Common myeloid progenitor, CD34-positive (primary cell): ENCODE results near the gene SENP7.
A peak's percentile ranks its signal among the peaks of the same experiment; 100 is the strongest.

Experiments used
- CTCF ChIA-PET: fragments of 350-600 bp; sonication (Branson Sonifier 250); formaldehyde crosslinking; loops from one replicate; lab custom pipeline; 2021; ENCODE audit warnings: antibody characterized with exemption; lab: Charles Lee
- POLR2A ChIA-PET: fragments of 350-600 bp; sonication (Branson Sonifier 250); formaldehyde crosslinking; loops from one replicate; lab custom pipeline; 2021; ENCODE audit warnings: antibody characterized with exemption; lab: Charles Lee
- DNase-seq, 3 donors: peaks; one replicate each; pipeline versions ENCODE4 v3.0.0 to v3.0.0-alpha.2; 2013
- H3K27ac ChIP-seq, 2 experiments: 1 replicate in 1 of 2; 2 replicates in 1 of 2; pipeline ENCODE4 v1.7.0; 2013; ENCODE audit warnings: inconsistent platforms in 2 of 2, low read length in 2 of 2, mild to moderate bottlenecking in 2 of 2, low read depth in 1 of 2, moderate library complexity in 1 of 2; ENCODE audit not compliant: severe bottlenecking in 2 of 2, insufficient read depth in 1 of 2, poor library complexity in 1 of 2
- H3K27me3 ChIP-seq, 5 experiments: replicated peaks in 2 of 5; 1 replicate in 3 of 5; 2 replicates in 2 of 5; pipeline versions ENCODE4 v1.6.1 to v1.7.0; 2013; ENCODE audit warnings: low read length in 4 of 5, mild to moderate bottlenecking in 2 of 5, moderate library complexity in 2 of 5, inconsistent platforms in 1 of 5; ENCODE audit not compliant: insufficient read depth in 5 of 5, control insufficient read depth in 4 of 5
- H3K36me3 ChIP-seq, 4 experiments: 1 replicate in 2 of 4; 2 replicates in 2 of 4; pipeline versions ENCODE4 v1.6.1 to v1.7.0; 2013; ENCODE audit warnings: low read length in 3 of 4, control low read depth in 1 of 4, mild to moderate bottlenecking in 1 of 4; ENCODE audit not compliant: control insufficient read depth in 4 of 4, insufficient read depth in 4 of 4
- H3K4me1 ChIP-seq, 4 experiments: 1 replicate in 3 of 4; 2 replicates in 1 of 4; pipeline versions ENCODE4 v1.6.1 to v1.7.1; 2013; ENCODE audit warnings: low read length in 3 of 4, mild to moderate bottlenecking in 3 of 4, control low read depth in 1 of 4, inconsistent platforms in 1 of 4, moderate library complexity in 1 of 4; ENCODE audit not compliant: control insufficient read depth in 4 of 4, insufficient read depth in 4 of 4; ENCODE audit errors: control extremely low read depth in 1 of 4
- H3K4me3 ChIP-seq, 7 experiments: 1 replicate in 4 of 7; 2 replicates in 3 of 7; pipeline versions ENCODE4 v1.5.1 to v1.7.0; 2013; ENCODE audit warnings: mild to moderate bottlenecking in 7 of 7, low read length in 6 of 7, moderate library complexity in 6 of 7, inconsistent platforms in 2 of 7, low read depth in 2 of 7, control low read depth in 1 of 7; ENCODE audit not compliant: insufficient read depth in 4 of 7, control insufficient read depth in 1 of 7; ENCODE audit errors: extremely low read depth in 1 of 7
- H3K9me3 ChIP-seq, 5 experiments: 1 replicate in 4 of 5; 2 replicates in 1 of 5; pipeline versions ENCODE4 v1.6.1 to v1.7.1; 2013; ENCODE audit warnings: low read length in 4 of 5, mild to moderate bottlenecking in 2 of 5, inconsistent platforms in 1 of 5, low read depth in 1 of 5, moderate library complexity in 1 of 5; ENCODE audit not compliant: control insufficient read depth in 4 of 5, insufficient read depth in 2 of 5; ENCODE audit errors: control extremely low read depth in 1 of 5
- WGBS: methylation state at CpG from one replicate; pipeline ENCODE4 v1.1.5; 2013; ENCODE audit not compliant: insufficient coverage; 5-methylcytosine and 5-hydroxymethylcytosine counted together

Gene SENP7

GRCh38 chr3:101527441-101527840, 14.4 kb upstream of the SENP7 start:
- Histone ChIP-seq H3K4me3 (no peak overlapping the region), H3K4me1 (peaks cover 0 to 16% (median 8%) of the 10 kb centered on the region in 4 experiments), H3K27me3 (no peaks in the 10 kb centered on the region), H3K9me3 (peaks cover 0 to 7% (median 2%) of the 10 kb centered on the region in 5 experiments), H3K36me3 (no peaks in the 10 kb centered on the region), H3K27ac (no peak overlapping the region)
- CTCF ChIA-PET = interaction anchor here (1.0 kb wide), 1 partner anchor 14 kb away, joined by 3 read pairs; the partner anchor contains the start of gene SENP7
- DNase-seq = no peak
- 92% methylated on average over 3 of the region's 4 CpGs for WGBS
- POLR2A ChIA-PET = no interaction called here

- DNase-seq = peak in 2 of 3 donors; percentile 39 to 59
- ChIA-PET CTCF (interaction anchor here (0.7 to 3.3 kb wide), 7 partner anchors 9 to 725 kb away, joined by 3 to 13 read pairs (median 5); no protein-coding TSS in a partner anchor), POLR2A (interaction anchor here (0.6 to 2.1 kb wide), 3 partner anchors 9 to 1159 kb away, joined by 4 to 8 read pairs (median 8); partner anchors contain the start of genes SENP7 and TRMT10C)
- 7% methylated on average over 3 of the region's 4 CpGs for WGBS
- Histone ChIP-seq H3K4me3 (peak overlapping the region in 2 of 7 experiments; percentile 1 to 43), H3K4me1 (peaks cover 8 to 27% (median 17%) of the 10 kb centered on the region in 4 experiments), H3K36me3 (no peaks in the 10 kb centered on the region), H3K27me3 (no peaks in the 10 kb centered on the region), H3K27ac (no peak overlapping the region), H3K9me3 (peaks cover 0 to 7% (median 2%) of the 10 kb centered on the region in 5 experiments)
These were observed 8.2 kb upstream of the SENP7 start for GRCh38 chr3:101521211-101521701.

GRCh38 chr3:101519685-101520365, 6.8 kb upstream of the SENP7 start:
- CTCF ChIA-PET = interaction anchor here (1.0 to 3.3 kb wide), 5 partner anchors 8 to 54 kb away, joined by 3 to 13 read pairs (median 4); partner anchors contain the start of gene PCNP
- POLR2A ChIA-PET = interaction anchor here (2.1 kb wide), 1 partner anchor 7 kb away, joined by 8 read pairs; the partner anchor contains the start of gene SENP7
- WGBS = 100% methylated on average over 1 of the region's 6 CpGs
- DNase-seq = no peak
- no peak overlapping the region for H3K4me3 ChIP-seq
- H3K27ac ChIP-seq = no peak overlapping the region
- H3K36me3 ChIP-seq = no peaks in the 10 kb centered on the region
- no peaks in the 10 kb centered on the region for H3K27me3 ChIP-seq
- H3K9me3 ChIP-seq = peaks cover 0 to 2% (median 0%) of the 10 kb centered on the region in 5 experiments
- peaks cover 8 to 27% (median 17%) of the 10 kb centered on the region in 4 experiments for H3K4me1 ChIP-seq

- 88% methylated on average over 3 of the region's 3 CpGs for WGBS
- CTCF ChIA-PET = interaction anchor here (0.9 to 1.6 kb wide), 5 partner anchors 11 to 140 kb away, joined by 3 to 4 read pairs (median 3); partner anchors contain the start of gene PCNP
- no peak for DNase-seq
- Histone ChIP-seq H3K9me3 (no peaks in the 10 kb centered on the region), H3K4me1 (peaks cover 12 to 34% (median 22%) of the 10 kb centered on the region in 4 experiments), H3K27ac (no peak overlapping the region), H3K27me3 (no peaks in the 10 kb centered on the region), H3K4me3 (no peak overlapping the region), H3K36me3 (no peaks in the 10 kb centered on the region)
- POLR2A ChIA-PET = no interaction called here
These were observed 5.4 kb upstream of the SENP7 start for GRCh38 chr3:101518421-101518871.

- H3K27me3 ChIP-seq = no peaks in the 10 kb centered on the region
- H3K4me1 ChIP-seq = peaks cover 12 to 21% (median 13%) of the 10 kb centered on the region in 4 experiments
- DNase-seq = peak in 2 of 3 donors; percentile 80 to 85
- no peaks in the 10 kb centered on the region for H3K9me3 ChIP-seq
- H3K36me3 ChIP-seq = peaks cover 0 to 2% (median 0%) of the 10 kb centered on the region in 4 experiments
- POLR2A ChIA-PET = interaction anchor here (0.6 to 2.4 kb wide), 6 partner anchors 8 to 173 kb away, joined by 3 to 23 read pairs (median 7); partner anchors contain the start of genes PCNP, RPL24 and TRMT10C
- H3K27ac ChIP-seq = peak overlapping the region; percentile 97 to 98
- H3K4me3 ChIP-seq = peak overlapping the region; percentile 79 to 99 (median 96)
- CTCF ChIA-PET = interaction anchor here (0.9 to 3.4 kb wide), 6 partner anchors 12 to 60 kb away, joined by 3 to 8 read pairs (median 3); partner anchors contain the start of gene PCNP
- WGBS = 10% methylated on average over 2 of the region's 12 CpGs
These were observed 491 bp upstream of the SENP7 start for GRCh38 chr3:101513419-101513986.

- WGBS = 1% methylated on average over 9 of the region's 9 CpGs
- H3K27ac ChIP-seq = peak overlapping the region; percentile 97 to 98
- POLR2A ChIA-PET = interaction anchor here (1.0 to 2.4 kb wide), 4 partner anchors 9 to 174 kb away, joined by 3 to 23 read pairs (median 8); partner anchors contain the start of genes RPL24 and TRMT10C
- H3K9me3 ChIP-seq = no peaks in the 10 kb centered on the region
- H3K36me3 ChIP-seq = peaks cover 0 to 2% (median 0%) of the 10 kb centered on the region in 4 experiments
- DNase-seq = peak in 1 of 3 donors; percentile 38
- H3K27me3 ChIP-seq = no peaks in the 10 kb centered on the region
- peak overlapping the region; percentile 79 to 99 (median 96) for H3K4me3 ChIP-seq
- CTCF ChIA-PET = interaction anchor here (0.7 to 3.4 kb wide), 6 partner anchors 9 to 180 kb away, joined by 3 to 13 read pairs (median 4); partner anchors contain the start of gene PCNP
- peaks cover 12 to 21% (median 13%) of the 10 kb centered on the region in 4 experiments for H3K4me1 ChIP-seq
These were observed 691 bp downstream of the SENP7 start for GRCh38 chr3:101512396-101512645.
